Effector CD4-positive, alpha-beta T cell (primary cell): Measurements from ENCODE around the gene CTSS.
A peak's percentile ranks its signal among the peaks of the same experiment; 100 is the strongest.
"Not testable (repeated sequence)": the region's sequence is repeated elsewhere in the genome, so short reads cannot be mapped to it uniquely, and the experiment has no call there.

Experiments
- DNase-seq: peaks from one replicate; pipeline ENCODE4 v3.0.0-alpha.2; 2020

Gene CTSS

GRCh38 chr1:150772326-150772725, 6.7 kb upstream of the CTSS start:
- DNase-seq, result no peak

GRCh38 chr1:150767704-150768103, 2.1 kb upstream of the CTSS start:
- DNase-seq, result not testable (repeated sequence)

GRCh38 chr1:150765977-150766301, 361 bp upstream of the CTSS start:
- DNase-seq, result not testable (repeated sequence)

- no peak for DNase-seq
Measured at GRCh38 chr1:150764617-150765101, 919 bp downstream of the CTSS start.

GRCh38 chr1:150763018-150763417, 2.6 kb downstream of the CTSS start:
- DNase-seq, result no peak

- DNase-seq, result no peak
Measured at GRCh38 chr1:150762552-150762951, 3.0 kb downstream of the CTSS start.

- DNase-seq, result no peak
Measured at GRCh38 chr1:150761801-150762200, 3.8 kb downstream of the CTSS start.

- no peak for DNase-seq
Measured at GRCh38 chr1:150760013-150760412, 5.6 kb downstream of the CTSS start.

GRCh38 chr1:150753416-150753815, 12.2 kb downstream of the CTSS start:
- no peak for DNase-seq

GRCh38 chr1:150751443-150751842, 14.1 kb downstream of the CTSS start:
- no peak for DNase-seq

- DNase-seq, result no peak
Measured at GRCh38 chr1:150749720-150750311, 15.8 kb downstream of the CTSS start.

- DNase-seq, result no peak
Measured at GRCh38 chr1:150748878-150749719, 16.5 kb downstream of the CTSS start.

- DNase-seq, result no peak
Measured at GRCh38 chr1:150730130-150730721, 35.4 kb downstream of the CTSS start.

GRCh38 chr1:150724336-150724735, 41.2 kb downstream of the CTSS start:
- DNase-seq, result no peak

GRCh38 chr1:150720703-150721102, 44.9 kb downstream of the CTSS start, which contains the start of gene HORMAD1:
Gene HORMAD1, minus strand, starts transcription at chr1:150720895. Its CDS starts 1,390 bp downstream, at chr1:150719505.
- no peak for DNase-seq

- DNase-seq, result no peak
Measured at GRCh38 chr1:150720098-150720497, 45.5 kb downstream of the CTSS start.

- no peak for DNase-seq
Measured at GRCh38 chr1:150718225-150718891, 47.2 kb downstream of the CTSS start.

- DNase-seq, result not testable (repeated sequence)
Measured at GRCh38 chr1:150709031-150709430, 56.5 kb downstream of the CTSS start.

- no peak for DNase-seq
Measured at GRCh38 chr1:150708595-150708994, 57.0 kb downstream of the CTSS start.

- no peak for DNase-seq
Measured at GRCh38 chr1:150706091-150706490, 59.5 kb downstream of the CTSS start.

GRCh38 chr1:150703427-150703826, 62.2 kb downstream of the CTSS start:
- no peak for DNase-seq

- peak; percentile 87 for DNase-seq
Measured at GRCh38 chr1:150696995-150697927, 68.3 kb downstream of the CTSS start, which contains the start of gene GOLPH3L. Gene GOLPH3L, minus strand, starts transcription at chr1:150697154. Its CDS starts 2,316 bp downstream, at chr1:150694838.
